Calu3 (cell line): Measurements from ENCODE around the gene SLC39A11. TPM values are rescaled to one million over a fixed set of nuclear protein-coding genes. Genes with fewer than 3 reads are reported as not detected.

Experiments used
- BruUV-seq: library from RNA; stranded (reverse); fragments of 400-500 nt; replicated peaks from 2 replicates; lab custom pipeline; 2021; lab: Mats Ljungman, UMichigan
- CTCF ChIA-PET: fragments of 300-600 bp; sonication (Branson Sonifier 250); formaldehyde crosslinking; loops from one replicate; lab custom pipeline; 2022; ENCODE audit warnings: antibody characterized with exemption; lab: Charles Lee
- DNase-seq: peaks from one replicate; pipeline ENCODE4 v3.0.0; 2022
- H3K27ac Mint-ChIP-seq: one replicate; pipeline ENCODE4 v1.8.0; 2022; ENCODE audit warnings: mixed read lengths; ENCODE audit not compliant: unreplicated experiment
- H3K27me3 Mint-ChIP-seq: one replicate; pipeline ENCODE4 v1.8.0; 2022; ENCODE audit warnings: mixed read lengths; ENCODE audit not compliant: unreplicated experiment
- H3K36me3 Mint-ChIP-seq: one replicate; pipeline ENCODE4 v1.8.0; 2022; ENCODE audit warnings: mild to moderate bottlenecking, moderate library complexity, mixed read lengths; ENCODE audit not compliant: insufficient read depth, unreplicated experiment
- H3K4me1 Mint-ChIP-seq: one replicate; pipeline ENCODE4 v1.8.0; 2022; ENCODE audit warnings: mild to moderate bottlenecking, low read depth, mixed read lengths; ENCODE audit not compliant: unreplicated experiment
- H3K4me3 Mint-ChIP-seq: one replicate; pipeline ENCODE4 v1.8.0; 2022; ENCODE audit warnings: mild to moderate bottlenecking, low read depth, moderate library complexity, mixed read lengths; ENCODE audit not compliant: unreplicated experiment
- H3K9me3 Mint-ChIP-seq: one replicate; pipeline ENCODE4 v1.8.0; 2022; ENCODE audit warnings: low read depth, mixed read lengths; ENCODE audit not compliant: unreplicated experiment
- intact Hi-C: fragments of 100-400 bp; cut with micrococcal nuclease; formaldehyde crosslinking; loops from one replicate; pipeline ENCODE4 v1.10.0; 2022; ENCODE audit not compliant: unreplicated experiment
- total RNA-seq: library from RNA; stranded (reverse); gene quantifications from 2 replicates; pipeline ENCODE4 v1.2.3, GENCODE V29; 2022
- TF ChIP-seq, protein P1 (sequence below): fragments of 200-600 bp; IDR thresholded peaks from one replicate; pipeline ENCODE4 v1.8.0; 2022; ENCODE audit warnings: antibody characterized with exemption; ENCODE audit not compliant: unreplicated experiment

The SLC39A11 gene
- total RNA-seq, 1 experiment from 2014 or later = 60.3 TPM

GRCh38 chr17:72991651-72992050 lies 100.8 kb downstream of the SLC39A11 start:
- no peaks in the 10 kb centered on the region for H3K36me3 Mint-ChIP-seq
- no peaks in the 10 kb centered on the region for H3K4me1 Mint-ChIP-seq
- no peak for DNase-seq
- H3K9me3 Mint-ChIP-seq = no peaks in the 10 kb centered on the region
- no peak overlapping the region for H3K27ac Mint-ChIP-seq
- TF ChIP-seq, protein P1, sequence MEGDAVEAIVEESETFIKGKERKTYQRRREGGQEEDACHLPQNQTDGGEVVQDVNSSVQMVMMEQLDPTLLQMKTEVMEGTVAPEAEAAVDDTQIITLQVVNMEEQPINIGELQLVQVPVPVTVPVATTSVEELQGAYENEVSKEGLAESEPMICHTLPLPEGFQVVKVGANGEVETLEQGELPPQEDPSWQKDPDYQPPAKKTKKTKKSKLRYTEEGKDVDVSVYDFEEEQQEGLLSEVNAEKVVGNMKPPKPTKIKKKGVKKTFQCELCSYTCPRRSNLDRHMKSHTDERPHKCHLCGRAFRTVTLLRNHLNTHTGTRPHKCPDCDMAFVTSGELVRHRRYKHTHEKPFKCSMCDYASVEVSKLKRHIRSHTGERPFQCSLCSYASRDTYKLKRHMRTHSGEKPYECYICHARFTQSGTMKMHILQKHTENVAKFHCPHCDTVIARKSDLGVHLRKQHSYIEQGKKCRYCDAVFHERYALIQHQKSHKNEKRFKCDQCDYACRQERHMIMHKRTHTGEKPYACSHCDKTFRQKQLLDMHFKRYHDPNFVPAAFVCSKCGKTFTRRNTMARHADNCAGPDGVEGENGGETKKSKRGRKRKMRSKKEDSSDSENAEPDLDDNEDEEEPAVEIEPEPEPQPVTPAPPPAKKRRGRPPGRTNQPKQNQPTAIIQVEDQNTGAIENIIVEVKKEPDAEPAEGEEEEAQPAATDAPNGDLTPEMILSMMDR = no peak
- H3K4me3 Mint-ChIP-seq = no peak overlapping the region
- H3K27me3 Mint-ChIP-seq = no peaks in the 10 kb centered on the region
- BruUV-seq = no TSS peak
- intact Hi-C loops = no loop called here
- CTCF ChIA-PET = no interaction called here

DNA sequence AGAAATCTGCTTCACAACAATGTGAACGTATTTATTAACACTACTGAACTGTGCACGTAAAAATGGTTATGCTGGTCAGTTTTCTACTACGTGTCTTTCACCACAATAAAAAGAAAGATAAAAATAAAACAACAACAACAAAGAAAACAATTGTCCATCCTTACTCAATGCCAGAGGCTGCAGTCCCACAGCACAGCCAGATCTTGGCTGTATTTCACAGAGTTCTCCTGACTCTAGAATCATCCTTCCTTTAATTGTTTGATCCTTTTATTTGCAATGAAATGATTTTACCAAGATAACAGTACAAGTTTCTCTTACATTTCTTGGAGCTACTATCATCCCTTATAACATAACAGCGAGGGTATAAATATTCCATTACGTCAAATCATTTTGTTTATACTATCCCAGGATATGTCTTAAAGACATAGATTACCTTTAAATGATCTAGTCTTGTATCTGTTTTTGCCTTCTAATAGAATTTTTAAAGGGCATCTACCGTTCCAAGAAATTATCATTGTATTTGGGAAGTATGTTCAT lies 103.3 kb downstream of the SLC39A11 start:
- CTCF ChIA-PET = no interaction called here
- Mint-ChIP-seq H3K27ac (no peak overlapping the region), H3K4me1 (peaks cover 12% of the 10 kb centered on the region), H3K4me3 (no peak overlapping the region), H3K36me3 (peaks cover 1% of the 10 kb centered on the region), H3K27me3 (no peaks in the 10 kb centered on the region), H3K9me3 (no peaks in the 10 kb centered on the region)
- BruUV-seq = no TSS peak
- DNase-seq = no peak
- TF ChIP-seq, protein P1 = no peak
- intact Hi-C loops = no loop called here

DNA sequence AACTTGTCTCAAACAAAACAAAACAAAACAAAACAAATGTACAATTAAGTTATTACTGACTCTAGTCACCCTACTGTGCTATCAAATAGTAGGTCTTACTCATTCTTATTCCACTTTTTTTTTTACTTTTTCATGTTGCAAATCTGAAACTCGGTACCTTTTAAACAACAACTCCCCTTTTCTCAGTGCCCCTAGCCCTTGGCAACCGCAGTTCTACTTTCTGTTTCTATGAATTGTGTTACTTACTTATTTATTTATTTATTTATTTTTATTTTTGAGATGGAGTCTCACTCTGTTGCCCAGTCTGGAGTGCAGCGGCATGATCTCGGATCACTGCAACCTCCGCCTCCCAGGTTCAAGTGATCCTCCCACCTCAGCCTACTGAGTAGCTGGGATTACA lies 104.0 kb downstream of the SLC39A11 start:
- Mint-ChIP-seq H3K27me3 (no peaks in the 10 kb centered on the region), H3K4me3 (no peak overlapping the region), H3K4me1 (peaks cover 19% of the 10 kb centered on the region), H3K9me3 (no peaks in the 10 kb centered on the region), H3K27ac (no peak overlapping the region), H3K36me3 (peaks cover 4% of the 10 kb centered on the region)
- TF ChIP-seq, protein P1 = no peak
- CTCF ChIA-PET = no interaction called here
- intact Hi-C loops = no loop called here
- DNase-seq = no peak
- no TSS peak for BruUV-seq

- no TSS peak for BruUV-seq
- intact Hi-C loops = no loop called here
- Mint-ChIP-seq H3K4me1 (peaks cover 32% of the 10 kb centered on the region), H3K27me3 (no peaks in the 10 kb centered on the region), H3K9me3 (no peaks in the 10 kb centered on the region), H3K4me3 (no peak overlapping the region), H3K27ac (no peak overlapping the region), H3K36me3 (peaks cover 4% of the 10 kb centered on the region)
- TF ChIP-seq, protein P1 = no peak
- CTCF ChIA-PET = no interaction called here
- no peak for DNase-seq
Observed at GRCh38 chr17:72987166-72987565, 105.3 kb downstream of the SLC39A11 start.
